A673 (cell line): ENCODE measurements around the gene ZBTB20. TPM values are rescaled to one million over a fixed set of nuclear protein-coding genes. Genes with fewer than 3 reads are reported as not detected.

Experiments used
- BruUV-seq: library from RNA; stranded (reverse); fragments of 400-500 nt; replicated peaks from 2 replicates; lab custom pipeline; 2021; lab: Mats Ljungman, UMichigan
- CTCF ChIA-PET: fragments of 300-600 bp; sonication (Branson Sonifier 250); formaldehyde crosslinking; loops from one replicate; lab custom pipeline; 2022; ENCODE audit warnings: antibody characterized with exemption; lab: Charles Lee
- POLR2A ChIA-PET: fragments of 300-600 bp; sonication (Branson Sonifier 250); formaldehyde crosslinking; loops from one replicate; lab custom pipeline; 2022; ENCODE audit warnings: antibody characterized with exemption; ENCODE audit not compliant: low non-redundant PET; lab: Charles Lee
- DNase-seq: peaks from one replicate; pipeline ENCODE4 v3.0.0-alpha.2; 2015; ENCODE audit warnings: low spot score
- H3K27ac ChIP-seq: fragments of 200-600 bp; sonication (generic); 2 replicates; pipeline ENCODE4 v1.5.1; 2016; ENCODE audit warnings: mixed run types, low read depth, mild to moderate bottlenecking, mixed read lengths, antibody characterized with exemption, low read length; ENCODE audit not compliant: poor library complexity, severe bottlenecking
- H3K27me3 ChIP-seq: fragments of 200-600 bp; sonication (generic); replicated peaks from 2 replicates; pipeline ENCODE4 v1.6.1; 2017; ENCODE audit warnings: mixed run types, low read depth, mild to moderate bottlenecking, mixed read lengths, antibody characterized with exemption, low read length; ENCODE audit not compliant: insufficient read depth, poor library complexity
- H3K36me3 ChIP-seq: fragments of 200-600 bp; sonication (generic); 2 replicates; pipeline ENCODE4 v1.6.1; 2016; ENCODE audit warnings: mixed run types, mild to moderate bottlenecking, mixed read lengths, antibody characterized with exemption, low read length; ENCODE audit not compliant: insufficient read depth, poor library complexity, severe bottlenecking
- H3K4me1 ChIP-seq: fragments of 200-600 bp; sonication (generic); 2 replicates; pipeline ENCODE4 v1.6.1; 2017; ENCODE audit warnings: mixed run types, mild to moderate bottlenecking, mixed read lengths, antibody characterized with exemption, low read length; ENCODE audit not compliant: insufficient read depth, poor library complexity, severe bottlenecking
- H3K4me3 ChIP-seq: fragments of 200-600 bp; sonication (generic); 2 replicates; pipeline ENCODE4 v1.5.1; 2016; ENCODE audit warnings: low read depth, mixed run types, mild to moderate bottlenecking, mixed read lengths, low read length; ENCODE audit not compliant: poor library complexity, severe bottlenecking
- H3K9me3 ChIP-seq: fragments of 200-600 bp; sonication (generic); 2 replicates; pipeline ENCODE4 v1.6.1; 2016; ENCODE audit warnings: mixed run types, low read depth, mild to moderate bottlenecking, mixed read lengths, antibody characterized with exemption, low read length; ENCODE audit not compliant: poor library complexity, severe bottlenecking
- EZH2 ChIP-seq: fragments of 200-600 bp; sonication (generic); IDR thresholded peaks from 2 replicates; pipeline ENCODE4 v1.6.1; 2017; ENCODE audit warnings: borderline replicate concordance, low read depth, mild to moderate bottlenecking, mixed read lengths, antibody characterized with exemption, low read length; ENCODE audit not compliant: poor library complexity, severe bottlenecking
- intact Hi-C: fragments of 100-400 bp; cut with micrococcal nuclease; formaldehyde crosslinking; loops from one replicate; pipeline ENCODE4 v1.10.0; 2022; ENCODE audit not compliant: unreplicated experiment
- total RNA-seq: library from RNA; stranded (reverse); gene quantifications from 2 replicates; pipeline ENCODE4 v1.2.3, GENCODE V29; 2021
- TF ChIP-seq, protein P1 (sequence below): fragments of 300-800, 200-600 bp; sonication (generic); conservative IDR thresholded peaks from 2 replicates; pipeline ENCODE4 v1.5.1; 2017; ENCODE audit warnings: low read depth, mild to moderate bottlenecking, antibody characterized with exemption, low read length, moderate library complexity, mixed read lengths

ZBTB20 gene
- total RNA-seq, 1 experiment from 2014 or later, result 13.5 TPM

DNA sequence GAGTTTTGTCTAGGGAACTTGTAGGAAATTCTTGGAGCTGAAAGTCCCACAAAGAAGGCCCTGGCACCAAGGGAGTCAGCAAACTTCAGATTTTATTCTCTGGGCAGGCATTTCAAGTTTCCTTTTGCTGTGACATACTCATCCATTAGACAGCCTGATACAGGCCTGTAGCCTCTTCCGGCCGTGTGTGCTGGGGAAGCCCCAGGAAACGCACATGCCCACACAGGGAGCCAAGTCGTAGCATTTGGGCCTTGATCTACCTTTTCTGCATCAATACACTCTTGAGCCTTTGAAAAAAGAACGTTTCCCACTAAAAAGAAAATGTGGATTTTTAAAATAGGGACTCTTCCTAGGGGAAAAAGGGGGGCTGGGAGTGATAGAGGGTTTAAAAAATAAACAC, 838.3 kb downstream of the ZBTB20 start:
- intact Hi-C loops, result no loop called here
- no peaks in the 10 kb centered on the region for H3K4me1 ChIP-seq
- H3K27ac ChIP-seq, result no peak overlapping the region
- no peaks in the 10 kb centered on the region for H3K27me3 ChIP-seq
- no peak overlapping the region for H3K4me3 ChIP-seq
- H3K9me3 ChIP-seq, result no peaks in the 10 kb centered on the region
- TF ChIP-seq EZH2, result no peak
- TF ChIP-seq, protein P1, sequence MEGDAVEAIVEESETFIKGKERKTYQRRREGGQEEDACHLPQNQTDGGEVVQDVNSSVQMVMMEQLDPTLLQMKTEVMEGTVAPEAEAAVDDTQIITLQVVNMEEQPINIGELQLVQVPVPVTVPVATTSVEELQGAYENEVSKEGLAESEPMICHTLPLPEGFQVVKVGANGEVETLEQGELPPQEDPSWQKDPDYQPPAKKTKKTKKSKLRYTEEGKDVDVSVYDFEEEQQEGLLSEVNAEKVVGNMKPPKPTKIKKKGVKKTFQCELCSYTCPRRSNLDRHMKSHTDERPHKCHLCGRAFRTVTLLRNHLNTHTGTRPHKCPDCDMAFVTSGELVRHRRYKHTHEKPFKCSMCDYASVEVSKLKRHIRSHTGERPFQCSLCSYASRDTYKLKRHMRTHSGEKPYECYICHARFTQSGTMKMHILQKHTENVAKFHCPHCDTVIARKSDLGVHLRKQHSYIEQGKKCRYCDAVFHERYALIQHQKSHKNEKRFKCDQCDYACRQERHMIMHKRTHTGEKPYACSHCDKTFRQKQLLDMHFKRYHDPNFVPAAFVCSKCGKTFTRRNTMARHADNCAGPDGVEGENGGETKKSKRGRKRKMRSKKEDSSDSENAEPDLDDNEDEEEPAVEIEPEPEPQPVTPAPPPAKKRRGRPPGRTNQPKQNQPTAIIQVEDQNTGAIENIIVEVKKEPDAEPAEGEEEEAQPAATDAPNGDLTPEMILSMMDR, result no peak
- ChIA-PET POLR2A (no interaction called here), CTCF (interaction anchor here (1.8 kb wide), 1 partner anchor 10 kb away, joined by 4 read pairs; no protein-coding TSS in a partner anchor)
- H3K36me3 ChIP-seq, result no peaks in the 10 kb centered on the region
- no peak for DNase-seq
- no TSS peak for BruUV-seq

DNA sequence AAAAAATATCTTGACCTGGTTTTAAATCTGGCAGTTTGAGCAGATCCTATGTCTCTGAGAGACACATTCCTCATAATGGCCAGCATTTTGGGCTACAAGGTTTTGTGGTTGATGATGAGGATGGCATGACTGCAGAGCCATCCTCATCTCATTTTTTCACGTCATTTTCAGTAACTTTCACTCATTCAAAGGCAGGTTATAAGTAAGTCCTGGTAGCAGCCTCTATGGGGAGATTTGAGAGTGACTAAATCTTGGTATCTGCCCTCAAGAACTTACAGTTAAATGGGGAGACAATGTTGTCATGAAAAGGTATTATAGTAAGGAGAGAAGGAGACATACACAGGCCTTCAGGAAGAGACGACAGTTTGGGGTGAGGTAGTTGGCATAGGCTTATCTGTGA, 838.7 kb downstream of the ZBTB20 start:
- TF ChIP-seq EZH2, result no peak
- TF ChIP-seq, protein P1, result no peak
- ChIA-PET CTCF (interaction anchor here (1.8 kb wide), 1 partner anchor 9 kb away, joined by 4 read pairs; no protein-coding TSS in a partner anchor), POLR2A (no interaction called here)
- no TSS peak for BruUV-seq
- Histone ChIP-seq H3K36me3 (no peaks in the 10 kb centered on the region), H3K27me3 (no peaks in the 10 kb centered on the region), H3K4me3 (no peak overlapping the region), H3K4me1 (no peaks in the 10 kb centered on the region), H3K27ac (no peak overlapping the region), H3K9me3 (no peaks in the 10 kb centered on the region)
- intact Hi-C loops, result no loop called here
- DNase-seq, result no peak

DNA sequence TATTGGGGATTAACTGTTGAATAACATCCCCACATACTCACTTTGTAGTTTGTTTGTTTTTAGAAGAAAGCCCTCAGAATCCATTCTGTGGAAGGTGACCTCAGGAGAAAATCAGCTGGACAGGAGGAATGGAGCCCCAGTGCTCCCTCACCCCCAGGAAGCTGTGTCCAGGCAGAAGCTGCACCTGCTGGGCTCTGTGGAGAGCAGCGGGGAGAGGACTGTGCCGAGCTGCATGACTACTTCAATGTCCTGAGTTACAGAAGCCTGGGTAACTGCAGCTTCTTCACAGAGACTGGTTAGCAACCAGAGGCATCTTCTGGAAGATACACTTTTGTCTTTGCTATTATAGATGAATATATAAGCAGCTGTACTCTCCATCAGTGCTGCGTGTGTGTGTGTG, 839.3 kb downstream of the ZBTB20 start:
- TF ChIP-seq EZH2, result no peak
- TF ChIP-seq, protein P1, result no peak
- Histone ChIP-seq H3K9me3 (no peaks in the 10 kb centered on the region), H3K27ac (no peak overlapping the region), H3K36me3 (no peaks in the 10 kb centered on the region), H3K27me3 (no peaks in the 10 kb centered on the region), H3K4me3 (no peak overlapping the region), H3K4me1 (no peaks in the 10 kb centered on the region)
- intact Hi-C loops, result no loop called here
- POLR2A ChIA-PET, result no interaction called here
- no peak for DNase-seq
- CTCF ChIA-PET, result interaction anchor here (1.8 kb wide), 1 partner anchor 9 kb away, joined by 4 read pairs; no protein-coding TSS in a partner anchor
- BruUV-seq, result no TSS peak
